ENCODE data around the gene GPANK1.

Gene GPANK1

DNA sequence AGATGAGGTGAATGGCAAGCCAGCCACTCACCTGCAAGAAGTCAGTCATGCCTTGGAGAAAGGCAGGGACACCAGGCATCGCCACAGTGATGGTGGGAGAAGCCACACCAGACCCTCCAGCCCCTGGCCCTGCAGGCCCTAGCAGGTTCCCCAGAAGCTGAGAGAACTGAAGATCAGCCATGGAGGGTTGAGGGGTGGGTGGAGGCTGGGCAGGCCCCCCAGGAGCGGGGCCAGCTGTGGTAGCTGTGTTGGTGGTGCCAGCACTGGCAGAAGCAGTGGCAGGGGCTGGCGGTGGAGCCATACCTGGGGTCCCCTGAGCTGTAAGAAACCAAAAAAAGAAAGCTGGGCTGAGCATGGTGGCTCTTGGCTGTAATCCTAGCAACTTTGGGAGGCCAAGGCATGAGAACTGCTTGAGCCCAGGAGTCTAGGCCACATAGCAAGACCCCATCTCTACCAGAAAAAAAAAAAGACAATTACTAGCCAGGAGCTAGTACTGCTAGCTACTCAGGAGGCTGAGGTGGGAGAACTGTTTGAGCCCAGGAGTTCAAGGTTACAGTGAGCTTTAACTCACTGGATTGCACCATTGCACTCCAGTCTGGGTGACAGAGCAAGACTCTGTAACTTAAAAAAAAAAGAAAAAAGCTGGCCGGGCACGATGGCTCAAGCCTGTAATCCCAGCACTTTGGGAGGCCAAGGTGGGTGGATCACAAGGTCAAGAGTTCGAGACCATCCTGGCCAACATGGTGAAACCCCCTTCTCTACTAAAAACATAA is 21.8 kb downstream of the GPANK1 start:
- ATAC-seq (no peak), DNase-seq (no peak)
- Mint-ChIP-seq H3K27ac (peak overlapping the region in 1 of 2 donors; percentile 67), H3K9me3 (no peaks in the 10 kb centered on the region), H3K4me1 (peaks cover 26% of the 10 kb centered on the region), H3K4me3 (no peak overlapping the region), H3K27me3 (no peaks in the 10 kb centered on the region)

GRCh38 chr6:31641370-31641769 is 23.4 kb downstream of the GPANK1 start:
- H3K9me3 Mint-ChIP-seq, result no peaks in the 10 kb centered on the region
- H3K27me3 Mint-ChIP-seq, result no peaks in the 10 kb centered on the region
- DNase-seq (no peak), ATAC-seq (no peak)
- H3K27ac Mint-ChIP-seq, result no peak overlapping the region
- peaks cover 27% of the 10 kb centered on the region for H3K4me1 Mint-ChIP-seq
- H3K4me3 Mint-ChIP-seq, result no peak overlapping the region

DNA sequence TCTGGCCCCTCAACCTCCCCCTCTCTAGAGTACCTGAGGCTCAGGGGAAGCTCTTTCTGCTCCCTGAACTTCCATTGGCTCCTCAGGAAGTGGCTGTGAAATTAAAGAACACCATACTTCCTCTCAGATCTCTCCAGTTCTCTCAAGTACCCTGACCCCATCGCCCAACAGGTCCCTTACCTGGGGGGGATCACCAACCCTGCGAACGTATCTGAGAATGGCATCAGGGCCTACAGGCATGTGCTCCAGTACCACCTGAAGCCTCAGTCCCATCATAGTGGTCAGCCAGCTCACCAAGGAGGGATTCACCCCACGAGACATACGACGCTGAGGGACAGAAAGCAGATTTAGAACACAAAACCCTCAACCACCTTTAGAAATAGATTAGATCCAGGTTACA is 24.2 kb downstream of the GPANK1 start:
- peaks cover 27% of the 10 kb centered on the region for H3K4me1 Mint-ChIP-seq
- no peaks in the 10 kb centered on the region for H3K27me3 Mint-ChIP-seq
- no peak overlapping the region for H3K27ac Mint-ChIP-seq
- no peak overlapping the region for H3K4me3 Mint-ChIP-seq
- DNase-seq (no peak), ATAC-seq (no peak)
- no peaks in the 10 kb centered on the region for H3K9me3 Mint-ChIP-seq

- ATAC-seq (peak; percentile 38), DNase-seq (no peak)
- Mint-ChIP-seq H3K4me1 (peaks cover 21% of the 10 kb centered on the region), H3K4me3 (no peak overlapping the region), H3K27me3 (no peaks in the 10 kb centered on the region), H3K9me3 (no peaks in the 10 kb centered on the region), H3K27ac (peak overlapping the region; percentile 14 to 61)
These were observed 25.3 kb downstream of the GPANK1 start for GRCh38 chr6:31639449-31639861.

GRCh38 chr6:31639043-31639442 is 25.8 kb downstream of the GPANK1 start:
- no peaks in the 10 kb centered on the region for H3K27me3 Mint-ChIP-seq
- no peak for ATAC-seq
- peak overlapping the region; percentile 3 to 27 for H3K27ac Mint-ChIP-seq
- no peak overlapping the region for H3K4me3 Mint-ChIP-seq
- H3K4me1 Mint-ChIP-seq, result peaks cover 24% of the 10 kb centered on the region
- no peaks in the 10 kb centered on the region for H3K9me3 Mint-ChIP-seq
- no peak for DNase-seq

- ATAC-seq (no peak), DNase-seq (no peak)
- Mint-ChIP-seq H3K27me3 (no peaks in the 10 kb centered on the region), H3K9me3 (no peaks in the 10 kb centered on the region), H3K27ac (peak overlapping the region in 1 of 2 donors; percentile 89), H3K4me3 (peak overlapping the region in 1 of 2 donors; percentile 24), H3K4me1 (peaks cover 37% of the 10 kb centered on the region)
These were observed 27.9 kb downstream of the GPANK1 start for GRCh38 chr6:31636698-31637596.

DNA sequence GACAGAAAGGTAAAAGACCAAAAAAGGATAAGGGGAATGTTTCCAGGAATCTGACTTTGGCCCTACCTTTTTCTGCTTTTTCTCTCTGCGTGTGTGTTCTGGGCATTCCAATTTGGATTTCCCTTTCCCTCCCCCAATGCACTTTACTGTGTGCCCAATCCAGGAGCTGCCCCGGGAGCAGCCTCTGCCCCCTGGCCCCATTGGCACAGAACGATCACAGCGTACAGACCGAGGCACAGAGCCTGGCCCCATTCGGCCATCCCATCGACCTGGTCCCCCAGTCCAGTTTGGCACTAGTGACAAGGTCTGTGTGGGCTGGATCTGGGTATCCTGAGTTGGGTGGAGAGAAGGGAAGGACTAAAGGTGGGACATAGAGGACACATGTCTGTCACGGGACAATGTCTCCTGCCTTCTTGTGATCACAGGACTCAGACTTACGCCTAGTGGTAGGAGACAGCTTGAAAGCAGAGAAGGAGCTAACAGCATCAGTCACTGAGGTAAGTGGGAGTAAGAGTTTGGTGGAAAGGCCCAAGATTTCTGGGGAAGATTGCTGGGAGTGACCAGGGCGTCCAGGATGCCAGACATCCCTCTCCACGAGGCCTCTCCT is 29.7 kb downstream of the GPANK1 start:
- ATAC-seq (no peak), DNase-seq (no peak)
- no peaks in the 10 kb centered on the region for H3K9me3 Mint-ChIP-seq
- no peak overlapping the region for H3K4me3 Mint-ChIP-seq
- H3K27ac Mint-ChIP-seq, result peak overlapping the region; percentile 54 to 75
- no peaks in the 10 kb centered on the region for H3K27me3 Mint-ChIP-seq
- H3K4me1 Mint-ChIP-seq, result peaks cover 41% of the 10 kb centered on the region

GRCh38 chr6:31634131-31634530 is 30.7 kb downstream of the GPANK1 start:
- no peaks in the 10 kb centered on the region for H3K9me3 Mint-ChIP-seq
- ATAC-seq (no peak), DNase-seq (no peak)
- no peaks in the 10 kb centered on the region for H3K27me3 Mint-ChIP-seq
- peaks cover 34% of the 10 kb centered on the region for H3K4me1 Mint-ChIP-seq
- no peak overlapping the region for H3K4me3 Mint-ChIP-seq
- no peak overlapping the region for H3K27ac Mint-ChIP-seq

DNA sequence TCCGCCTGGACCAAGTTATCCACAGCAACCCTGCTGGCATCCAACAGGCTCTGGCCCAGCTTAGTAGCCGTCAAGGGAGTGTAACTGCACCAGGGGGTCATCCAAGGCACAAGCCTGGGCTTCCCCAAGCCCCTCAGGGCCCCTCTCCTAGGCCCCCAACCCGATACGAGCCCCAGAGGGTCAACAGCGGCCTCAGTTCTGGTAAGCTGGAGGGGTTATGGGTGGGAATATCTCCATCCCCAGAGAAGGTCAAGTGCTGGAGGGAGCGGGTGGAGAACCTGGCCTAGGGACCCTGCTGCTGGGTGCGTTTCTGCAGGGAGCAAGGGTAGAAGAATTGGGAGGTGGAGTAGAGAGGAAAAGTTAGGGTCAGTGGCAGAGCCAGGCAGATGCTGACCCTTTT is 31.4 kb downstream of the GPANK1 start:
- Mint-ChIP-seq H3K27ac (peak overlapping the region; percentile 27 to 28), H3K9me3 (no peaks in the 10 kb centered on the region), H3K4me1 (peaks cover 29% of the 10 kb centered on the region), H3K4me3 (no peak overlapping the region), H3K27me3 (no peaks in the 10 kb centered on the region)
- ATAC-seq (no peak), DNase-seq (no peak)

- Mint-ChIP-seq H3K4me3 (no peak overlapping the region), H3K27ac (peak overlapping the region; percentile 48 to 69), H3K4me1 (peaks cover 33% of the 10 kb centered on the region), H3K9me3 (no peaks in the 10 kb centered on the region), H3K27me3 (no peaks in the 10 kb centered on the region)
- DNase-seq, result no peak
- ATAC-seq, result peak; percentile 11
These were observed 32.4 kb downstream of the GPANK1 start for GRCh38 chr6:31632279-31632946.

DNA sequence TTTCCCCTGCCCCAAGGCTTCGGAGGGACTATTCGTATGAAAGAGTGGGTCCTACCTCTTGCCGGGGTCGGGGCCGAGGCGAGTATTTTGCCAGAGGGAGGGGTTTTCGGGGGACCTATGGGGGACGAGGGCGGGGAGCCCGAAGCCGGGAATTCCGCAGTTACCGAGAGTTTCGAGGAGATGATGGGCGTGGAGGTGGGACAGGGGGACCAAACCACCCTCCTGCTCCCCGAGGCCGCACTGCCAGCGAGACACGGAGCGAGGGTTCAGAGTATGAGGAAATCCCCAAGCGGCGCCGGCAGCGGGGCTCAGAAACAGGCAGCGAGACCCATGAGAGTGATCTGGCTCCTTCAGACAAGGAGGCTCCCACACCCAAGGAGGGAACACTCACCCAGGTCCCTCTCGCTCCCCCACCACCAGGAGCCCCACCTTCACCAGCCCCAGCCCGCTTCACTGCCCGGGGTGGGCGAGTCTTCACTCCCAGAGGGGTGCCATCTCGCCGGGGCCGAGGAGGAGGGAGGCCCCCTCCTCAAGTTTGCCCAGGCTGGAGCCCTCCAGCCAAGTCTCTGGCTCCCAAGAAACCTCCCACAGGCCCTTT is 33.0 kb downstream of the GPANK1 start:
- ATAC-seq (peak; percentile 26), DNase-seq (no peak)
- H3K9me3 Mint-ChIP-seq, result no peaks in the 10 kb centered on the region
- H3K4me3 Mint-ChIP-seq, result no peak overlapping the region
- H3K4me1 Mint-ChIP-seq, result peaks cover 34% of the 10 kb centered on the region
- H3K27ac Mint-ChIP-seq, result peak overlapping the region in 1 of 2 donors; percentile 42
- no peaks in the 10 kb centered on the region for H3K27me3 Mint-ChIP-seq

GRCh38 chr6:31631209-31631608 is 33.6 kb downstream of the GPANK1 start:
- peak overlapping the region in 1 of 2 donors; percentile 81 for H3K27ac Mint-ChIP-seq
- ATAC-seq, result no peak
- H3K9me3 Mint-ChIP-seq, result no peaks in the 10 kb centered on the region
- H3K4me3 Mint-ChIP-seq, result no peak overlapping the region
- DNase-seq, result no peak
- H3K4me1 Mint-ChIP-seq, result peaks cover 37% of the 10 kb centered on the region
- no peaks in the 10 kb centered on the region for H3K27me3 Mint-ChIP-seq

- no peak for DNase-seq
- Mint-ChIP-seq H3K4me3 (no peak overlapping the region), H3K9me3 (no peaks in the 10 kb centered on the region), H3K4me1 (peaks cover 42% of the 10 kb centered on the region), H3K27ac (peak overlapping the region in 1 of 2 donors; percentile 14), H3K27me3 (no peaks in the 10 kb centered on the region)
- ATAC-seq, result no peak
These were observed 34.4 kb downstream of the GPANK1 start for GRCh38 chr6:31630177-31630934.

- Mint-ChIP-seq H3K4me3 (no peak overlapping the region), H3K9me3 (no peaks in the 10 kb centered on the region), H3K27me3 (no peaks in the 10 kb centered on the region), H3K4me1 (peaks cover 43% of the 10 kb centered on the region), H3K27ac (peak overlapping the region in 1 of 2 donors; percentile 28)
- ATAC-seq, result no peak
- DNase-seq, result no peak
These were observed 35.8 kb downstream of the GPANK1 start for GRCh38 chr6:31629014-31629413.

Data from stimulated activated naive CD8-positive, alpha-beta T cell treated with anti-CD3 and anti-CD28 coated beads, Interleukin-15, amount 100 ng/mL, for 72 hours (primary cell).